Measurements from ENCODE around the gene SMIM13.

GRCh38 chr6:11062715-11063114 lies 30.9 kb upstream of the SMIM13 start:
- TF ChIP-seq CTCF (conservative IDR thresholded peaks at IDR 0.05; ENCODE audit: low read length): no peak
- no peak for TF ChIP-seq EZH2phosphoT487 (IDR thresholded peaks at IDR 0.05; ENCODE audit: borderline replicate concordance, low read depth, low read length)

Data from OCI-LY7 (cell line).